GM13977 (cell line): Measurements from ENCODE around the gene EIF5B.

ENCODE experiments used
- DNase-seq: peaks from one replicate; pipeline ENCODE4 v3.0.0; 2012; ENCODE audit warnings: low spot score
- in situ Hi-C: fragments of 300-500 bp; cut with MboI; formaldehyde crosslinking; loops from one replicate; pipeline ENCODE4 v1.12.0; 2022; ENCODE audit warnings: low sequenced_read_pairs, low pct_unique_long_range_greater_than_20kb, mixed read lengths, inconsistent platforms; ENCODE audit not compliant: unreplicated experiment
- TF ChIP-seq, protein P1 (sequence below): IDR thresholded peaks from 2 replicates; pipeline ENCODE4 v1.5.1; 2012; ENCODE audit warnings: mild to moderate bottlenecking, control low read depth; ENCODE audit not compliant: insufficient read depth; ENCODE audit errors: extremely low read depth, missing control alignments

EIF5B gene

DNA sequence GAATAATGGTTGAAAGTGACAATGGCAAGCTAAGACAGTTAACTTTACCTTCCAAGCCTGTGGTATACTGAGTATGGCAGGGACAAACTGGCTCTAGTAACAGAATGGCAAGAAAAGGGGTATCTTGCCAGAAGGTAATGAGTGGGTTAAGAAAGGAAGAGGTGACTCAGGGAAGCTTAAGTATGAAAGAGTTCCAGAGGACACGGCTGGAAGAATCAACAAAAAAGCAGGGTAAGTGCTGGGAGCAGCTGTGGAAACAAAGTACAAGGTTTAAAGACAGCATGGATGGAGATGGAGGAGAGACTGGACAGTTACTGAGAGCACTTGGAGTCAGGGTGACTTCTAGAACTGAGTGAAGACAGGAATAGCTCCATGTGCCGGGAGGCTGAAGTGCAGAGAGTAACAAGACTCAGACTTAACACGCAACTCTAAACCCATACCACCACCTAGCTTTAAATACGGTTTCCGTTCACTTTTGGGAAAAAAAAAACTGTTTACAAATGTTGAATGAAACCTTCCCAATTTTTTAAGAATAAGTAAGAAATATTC is 83.6 kb downstream of the EIF5B start:
- DNase-seq, result no peak
- in situ Hi-C loops, result no loop called here
- TF ChIP-seq, protein P1, sequence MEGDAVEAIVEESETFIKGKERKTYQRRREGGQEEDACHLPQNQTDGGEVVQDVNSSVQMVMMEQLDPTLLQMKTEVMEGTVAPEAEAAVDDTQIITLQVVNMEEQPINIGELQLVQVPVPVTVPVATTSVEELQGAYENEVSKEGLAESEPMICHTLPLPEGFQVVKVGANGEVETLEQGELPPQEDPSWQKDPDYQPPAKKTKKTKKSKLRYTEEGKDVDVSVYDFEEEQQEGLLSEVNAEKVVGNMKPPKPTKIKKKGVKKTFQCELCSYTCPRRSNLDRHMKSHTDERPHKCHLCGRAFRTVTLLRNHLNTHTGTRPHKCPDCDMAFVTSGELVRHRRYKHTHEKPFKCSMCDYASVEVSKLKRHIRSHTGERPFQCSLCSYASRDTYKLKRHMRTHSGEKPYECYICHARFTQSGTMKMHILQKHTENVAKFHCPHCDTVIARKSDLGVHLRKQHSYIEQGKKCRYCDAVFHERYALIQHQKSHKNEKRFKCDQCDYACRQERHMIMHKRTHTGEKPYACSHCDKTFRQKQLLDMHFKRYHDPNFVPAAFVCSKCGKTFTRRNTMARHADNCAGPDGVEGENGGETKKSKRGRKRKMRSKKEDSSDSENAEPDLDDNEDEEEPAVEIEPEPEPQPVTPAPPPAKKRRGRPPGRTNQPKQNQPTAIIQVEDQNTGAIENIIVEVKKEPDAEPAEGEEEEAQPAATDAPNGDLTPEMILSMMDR, result no peak

DNA sequence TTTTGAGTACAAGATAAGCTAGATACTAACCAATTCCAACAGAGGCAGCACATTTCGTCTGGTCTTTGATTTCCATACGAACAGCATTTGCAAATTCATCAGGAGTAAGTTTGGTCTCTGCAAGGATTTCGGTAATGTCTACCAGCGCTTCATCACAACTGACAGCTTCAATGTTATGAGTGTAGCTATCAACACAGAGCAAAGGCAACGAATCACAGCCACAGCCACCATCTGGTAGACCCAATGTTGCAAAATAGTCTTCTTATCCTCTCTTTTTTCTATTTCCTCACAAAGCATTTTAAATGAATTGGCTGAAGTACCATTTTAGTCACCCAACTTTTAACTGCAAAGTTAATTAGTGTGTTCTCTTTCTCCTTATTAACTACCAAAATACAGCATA is 84.3 kb downstream of the EIF5B start:
- TF ChIP-seq, protein P1, result no peak
- DNase-seq, result no peak
- in situ Hi-C loops, result no loop called here

DNA sequence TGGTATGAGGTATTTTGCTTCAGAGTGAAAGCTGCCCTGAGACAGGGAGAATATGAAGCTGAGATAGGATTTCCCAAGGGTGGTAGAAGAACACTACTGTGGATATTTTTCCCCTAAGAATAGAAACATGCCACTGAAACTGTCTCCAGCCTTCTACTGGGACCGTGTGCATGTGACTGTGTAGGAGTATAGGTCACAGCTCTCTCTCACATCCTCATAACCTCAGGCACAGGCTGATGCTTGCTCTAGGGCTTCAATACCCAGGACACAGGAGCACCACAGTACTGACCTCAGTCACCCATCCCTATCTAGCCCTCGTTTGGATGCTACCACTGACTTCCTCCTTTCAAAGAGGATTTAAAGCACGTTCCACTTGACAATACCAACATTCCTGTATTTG is 85.4 kb downstream of the EIF5B start:
- peak; percentile 8 for DNase-seq
- in situ Hi-C loops, result no loop called here
- TF ChIP-seq, protein P1, result no peak

DNA sequence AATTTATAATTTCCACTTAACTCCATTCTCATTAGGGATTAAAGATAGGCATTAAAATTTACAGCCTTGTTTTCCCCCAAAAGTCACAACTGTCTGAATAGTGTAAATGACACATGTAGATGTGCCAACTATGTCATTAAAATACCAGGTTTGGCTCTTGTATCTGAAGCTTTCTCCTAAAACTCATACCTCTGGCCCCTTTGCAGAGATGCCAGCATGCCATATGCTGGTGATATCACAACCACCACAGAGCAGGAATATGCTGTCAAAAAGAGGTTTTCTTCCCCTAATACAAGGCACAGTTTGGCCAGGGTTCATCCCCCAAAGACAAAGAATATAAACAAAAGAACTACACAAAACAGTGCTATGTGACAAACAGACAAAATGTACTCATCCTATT is 87.2 kb downstream of the EIF5B start:
- TF ChIP-seq, protein P1, result no peak
- in situ Hi-C loops, result no loop called here
- DNase-seq, result no peak

DNA sequence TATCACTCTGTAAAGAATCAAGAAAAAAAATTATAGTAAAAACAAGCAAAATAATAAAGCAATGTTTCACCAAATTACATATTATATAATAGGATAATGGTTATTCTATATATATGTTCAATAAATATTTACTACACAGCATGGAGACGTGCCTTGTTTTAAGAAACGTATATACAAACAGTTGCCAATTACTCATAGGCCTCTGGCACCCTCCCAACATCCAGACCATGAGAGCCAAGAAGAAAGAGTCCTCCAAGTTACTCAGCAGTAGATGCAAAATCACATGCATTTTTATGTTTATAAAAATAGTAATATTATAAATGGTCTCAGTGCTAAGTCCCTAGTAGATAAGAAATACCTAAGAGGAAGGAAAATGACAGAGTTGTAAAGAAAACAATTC is 87.8 kb downstream of the EIF5B start:
- in situ Hi-C loops, result no loop called here
- TF ChIP-seq, protein P1, result no peak
- DNase-seq, result no peak

DNA sequence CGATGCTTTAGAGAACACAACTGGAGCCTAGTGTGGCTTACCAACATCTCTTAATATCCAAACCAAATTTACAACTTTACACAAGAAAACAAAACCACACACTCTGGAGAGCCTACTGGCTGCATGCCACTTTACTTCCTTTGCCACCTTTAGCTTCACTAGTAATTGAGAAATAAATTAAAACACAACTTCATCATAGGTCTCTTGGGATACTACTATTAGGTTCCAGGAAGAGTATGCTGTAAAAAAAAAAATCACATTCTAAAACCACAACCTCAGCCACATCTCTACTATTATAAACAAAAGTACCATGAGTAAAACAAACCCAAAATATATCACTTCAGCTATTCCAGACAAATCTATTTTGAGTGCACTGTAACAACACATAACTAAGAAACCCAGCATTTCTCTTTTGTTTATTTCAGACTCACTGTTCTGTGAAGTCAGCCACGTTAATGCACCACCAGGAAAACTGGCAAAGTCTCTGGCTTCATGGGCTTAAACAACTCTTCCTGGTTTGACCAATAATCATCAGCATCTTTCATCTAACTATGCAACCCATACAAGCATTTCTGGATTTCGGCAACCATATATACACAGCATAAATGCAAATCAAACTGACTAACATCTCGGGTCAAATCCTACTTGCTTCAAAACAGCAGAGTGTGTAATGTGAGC is 93.6 kb downstream of the EIF5B start:
- in situ Hi-C loops, result no loop called here
- no peak for DNase-seq
- TF ChIP-seq, protein P1, result no peak
